ENCODE measurements around the gene GRM4.

GRM4 gene

DNA sequence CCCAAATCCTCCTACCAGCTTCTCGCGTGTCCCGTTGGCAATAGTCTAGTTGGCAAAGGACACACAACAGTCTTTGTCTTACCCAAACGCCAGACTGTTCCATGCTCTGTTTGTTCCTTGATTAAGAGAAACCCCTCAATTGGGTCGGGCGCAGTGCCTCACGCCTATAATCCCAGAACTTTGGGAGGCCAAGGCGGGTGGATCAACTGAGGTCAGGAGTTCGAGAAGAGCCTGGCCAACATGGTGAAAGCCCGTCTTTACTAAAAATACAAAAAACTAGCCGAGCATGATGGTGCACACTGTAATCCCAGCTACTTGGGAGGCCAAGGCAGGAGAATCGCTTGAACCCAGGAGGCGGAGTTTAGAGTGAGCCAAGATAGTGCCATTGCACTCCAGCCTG lies 153.7 kb downstream of the GRM4 start:
- no peak for DNase-seq

GRCh38 chr6:33991610-33992009 lies 154.3 kb downstream of the GRM4 start:
- DNase-seq, result no peak

DNA sequence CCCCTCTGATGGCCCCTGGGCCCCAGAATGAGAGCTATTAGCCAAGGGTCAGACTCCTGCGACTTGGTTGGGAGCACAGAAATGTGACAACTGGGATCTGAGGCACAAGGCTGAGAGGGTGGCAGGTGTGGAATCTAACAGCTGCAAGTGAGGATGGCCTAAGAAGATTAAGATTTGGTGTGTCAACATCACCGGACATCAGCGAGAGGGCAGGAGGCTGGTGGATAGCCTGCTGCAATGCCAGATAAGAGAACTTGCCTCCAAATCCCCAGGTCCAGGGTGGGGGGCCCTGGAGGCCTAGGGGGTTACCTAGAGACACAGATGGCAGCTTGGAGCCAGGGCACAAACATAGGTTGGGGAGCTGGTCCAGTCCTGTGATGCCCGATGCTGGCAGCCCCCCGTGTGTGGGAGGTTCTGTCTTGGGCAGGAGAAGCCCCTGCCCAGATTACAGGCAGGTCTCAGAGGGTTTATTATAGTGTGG lies 155.8 kb downstream of the GRM4 start:
- no peak for DNase-seq

- no peak for DNase-seq
These were observed 156.7 kb downstream of the GRM4 start for GRCh38 chr6:33989016-33989854.

DNA sequence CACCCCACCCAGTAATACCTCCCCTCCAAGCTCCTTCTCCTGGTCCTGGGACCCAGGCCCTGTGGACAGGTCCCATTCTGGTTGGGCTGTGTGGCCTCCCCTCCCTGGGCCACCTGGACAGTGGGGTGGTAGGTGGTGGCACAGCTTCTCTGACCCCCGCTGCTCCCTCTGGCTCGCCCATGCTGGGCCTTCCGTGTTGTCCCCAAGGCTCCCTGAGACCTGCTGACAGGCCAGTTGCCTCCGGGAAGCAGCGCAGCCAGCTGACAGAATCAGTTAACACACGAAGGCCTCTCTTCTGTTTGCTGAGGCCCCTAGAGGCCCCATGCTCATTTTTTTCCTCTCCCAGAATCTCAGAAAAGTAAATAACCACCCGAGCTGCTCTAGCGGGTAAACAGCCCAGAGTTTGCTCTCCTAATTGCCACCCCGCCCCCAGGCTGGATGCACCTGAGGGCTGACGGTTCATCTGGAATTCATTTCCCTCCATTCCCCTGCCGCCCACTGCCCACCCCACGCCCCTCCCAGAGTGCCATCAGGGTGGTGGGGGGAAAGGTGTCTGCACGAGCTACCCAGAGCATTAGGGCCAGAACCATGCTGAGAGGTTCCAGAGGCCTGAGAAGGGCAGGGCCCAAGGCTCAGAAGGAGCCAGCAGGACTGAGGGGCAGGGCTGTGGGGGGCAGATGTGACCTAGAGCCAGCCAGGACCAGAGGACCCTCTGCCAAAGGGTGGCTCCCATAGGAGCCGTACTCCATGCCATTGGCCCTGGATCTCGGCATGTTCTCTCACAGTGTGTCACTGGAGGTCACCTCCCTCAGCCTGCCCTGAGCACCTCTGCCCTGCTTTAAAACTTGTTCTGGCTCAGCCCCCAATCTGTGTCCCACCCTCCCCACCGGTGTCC lies 157.5 kb downstream of the GRM4 start:
- DNase-seq, result no peak

DNA sequence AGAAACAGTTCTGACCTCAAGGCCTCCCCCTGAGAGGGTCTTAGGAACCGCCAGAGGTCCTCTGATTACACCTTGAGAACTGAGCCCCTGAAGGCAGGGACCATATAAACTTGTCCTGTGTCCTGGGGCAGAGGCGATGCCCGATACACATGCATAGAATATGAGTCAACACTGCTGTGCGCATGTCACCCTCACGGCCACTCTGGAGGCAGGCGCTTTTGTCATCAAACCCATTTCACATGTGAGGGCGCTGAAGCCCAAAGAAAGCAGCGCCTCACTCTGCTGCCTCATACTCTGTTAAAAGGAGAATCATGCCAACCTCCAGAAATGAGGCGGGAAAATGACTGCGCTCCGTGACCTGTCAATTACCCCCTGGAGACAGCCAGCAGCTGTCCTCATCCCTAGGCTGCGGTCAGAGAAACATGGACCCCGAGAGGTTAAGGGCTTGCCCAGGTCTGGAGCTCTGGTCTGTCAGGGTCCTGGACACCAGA lies 158.3 kb downstream of the GRM4 start:
- DNase-seq, result no peak

DNA sequence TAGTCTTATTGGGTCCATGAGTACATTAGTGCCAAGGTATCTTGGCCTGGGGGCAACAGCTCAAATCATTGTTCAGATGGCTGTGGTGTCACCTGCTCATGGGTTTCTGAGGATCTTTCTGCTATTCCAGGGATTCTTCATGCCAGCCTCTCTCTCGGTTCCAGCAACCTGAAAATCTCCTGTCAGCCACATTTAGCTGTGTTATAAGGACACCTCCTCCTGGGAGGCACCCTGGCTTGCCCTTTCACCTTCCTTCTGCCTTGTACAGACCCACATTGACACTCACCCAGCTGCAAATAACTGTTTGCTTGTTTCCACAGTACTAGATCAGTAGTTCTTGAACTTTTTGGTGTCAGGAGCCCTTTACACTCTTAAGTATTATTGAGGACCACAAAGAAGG lies 159.9 kb downstream of the GRM4 start:
- no peak for DNase-seq

- DNase-seq, result no peak
These were observed 160.6 kb downstream of the GRM4 start for GRCh38 chr6:33985313-33985751.

DNA sequence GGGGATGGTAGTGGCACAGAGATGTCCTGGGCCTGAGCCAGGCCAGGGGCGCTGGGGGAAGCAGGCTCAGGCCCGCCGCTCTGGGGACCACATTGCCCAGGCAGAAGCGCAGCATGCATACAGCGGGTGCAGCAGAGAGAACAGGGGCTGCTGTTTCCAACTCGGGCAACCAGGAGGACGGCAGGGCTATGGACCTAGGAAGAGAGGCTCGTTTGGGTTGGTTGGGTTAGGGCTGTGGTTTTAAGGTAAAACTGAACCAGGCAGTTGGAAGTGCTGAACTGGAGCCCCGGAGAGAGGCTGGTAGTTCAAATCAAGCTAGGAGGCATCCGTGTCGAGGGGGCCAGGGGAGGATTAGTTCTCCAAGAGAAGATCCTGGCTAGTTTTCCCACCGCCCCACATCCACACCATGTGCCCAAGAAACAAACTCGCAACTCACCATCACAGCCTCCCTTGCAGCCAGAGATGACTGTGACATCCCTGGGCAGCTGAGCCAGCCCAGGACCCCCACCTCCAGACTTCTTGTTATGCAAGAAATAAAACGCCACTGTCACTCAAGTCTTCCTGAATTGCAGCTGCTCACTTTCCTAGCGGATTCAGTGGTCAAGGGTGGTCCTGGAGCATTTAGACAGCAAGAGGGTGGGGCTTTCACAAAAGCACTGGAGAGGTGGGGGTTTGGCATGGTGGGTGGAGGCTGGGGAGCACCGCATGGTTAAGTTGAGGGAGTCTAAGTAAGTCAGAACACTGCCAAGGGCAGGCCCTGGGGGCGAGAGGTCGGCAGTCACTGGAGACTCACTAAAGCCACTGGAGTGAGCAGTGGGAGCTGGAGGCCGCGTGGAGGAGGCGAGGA lies 161.2 kb downstream of the GRM4 start:
- no peak for DNase-seq

- no peak for DNase-seq
These were observed 162.0 kb downstream of the GRM4 start for GRCh38 chr6:33983721-33984465.

- peak in 1 of 2 experiments; percentile 71 for DNase-seq
These were observed 162.7 kb downstream of the GRM4 start for GRCh38 chr6:33983109-33983716.

DNA sequence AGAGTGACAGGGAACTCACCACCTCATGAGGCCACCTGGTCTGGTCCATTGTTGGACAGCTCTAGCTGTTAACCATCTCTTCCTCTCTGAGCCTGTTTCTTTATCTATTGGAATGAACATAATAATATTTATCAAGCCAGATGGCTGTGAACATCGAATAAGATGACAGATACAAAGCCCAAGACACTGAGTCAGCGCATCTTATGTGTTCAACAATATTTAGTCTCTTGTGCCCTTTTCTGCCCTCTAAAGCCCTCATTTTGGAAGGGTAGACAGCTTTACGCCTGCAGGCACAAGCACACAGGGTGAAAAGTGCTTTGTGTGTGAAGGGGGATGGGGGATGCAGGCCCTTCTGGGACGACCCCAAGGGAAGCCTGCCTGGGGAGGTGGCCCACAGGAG lies 164.0 kb downstream of the GRM4 start:
- no peak for DNase-seq

- no peak for DNase-seq
These were observed 164.5 kb downstream of the GRM4 start for GRCh38 chr6:33981421-33981820.

GRCh38 chr6:33980176-33981175 lies 165.4 kb downstream of the GRM4 start:
- no peak for DNase-seq

DNA sequence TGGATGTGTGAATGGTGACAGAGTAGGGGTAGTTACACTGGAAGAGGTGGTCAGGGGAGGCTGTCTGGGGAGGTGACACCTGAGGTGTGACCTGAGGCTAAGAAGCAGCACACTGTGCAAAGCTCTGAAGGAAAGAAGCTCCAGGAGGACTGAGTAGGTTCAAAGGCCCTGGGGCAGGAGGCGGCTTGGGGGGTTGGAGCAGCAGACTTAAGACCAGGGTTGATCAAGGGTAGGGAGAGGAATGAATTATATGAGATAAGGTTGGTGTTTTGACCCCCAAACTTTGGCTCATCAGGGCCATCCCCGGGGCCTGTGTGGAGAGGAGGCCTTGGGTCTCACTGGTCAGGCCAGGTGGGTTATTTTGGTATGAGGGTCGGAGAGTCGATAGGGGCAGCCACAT lies 166.1 kb downstream of the GRM4 start:
- DNase-seq, result no peak

DNA sequence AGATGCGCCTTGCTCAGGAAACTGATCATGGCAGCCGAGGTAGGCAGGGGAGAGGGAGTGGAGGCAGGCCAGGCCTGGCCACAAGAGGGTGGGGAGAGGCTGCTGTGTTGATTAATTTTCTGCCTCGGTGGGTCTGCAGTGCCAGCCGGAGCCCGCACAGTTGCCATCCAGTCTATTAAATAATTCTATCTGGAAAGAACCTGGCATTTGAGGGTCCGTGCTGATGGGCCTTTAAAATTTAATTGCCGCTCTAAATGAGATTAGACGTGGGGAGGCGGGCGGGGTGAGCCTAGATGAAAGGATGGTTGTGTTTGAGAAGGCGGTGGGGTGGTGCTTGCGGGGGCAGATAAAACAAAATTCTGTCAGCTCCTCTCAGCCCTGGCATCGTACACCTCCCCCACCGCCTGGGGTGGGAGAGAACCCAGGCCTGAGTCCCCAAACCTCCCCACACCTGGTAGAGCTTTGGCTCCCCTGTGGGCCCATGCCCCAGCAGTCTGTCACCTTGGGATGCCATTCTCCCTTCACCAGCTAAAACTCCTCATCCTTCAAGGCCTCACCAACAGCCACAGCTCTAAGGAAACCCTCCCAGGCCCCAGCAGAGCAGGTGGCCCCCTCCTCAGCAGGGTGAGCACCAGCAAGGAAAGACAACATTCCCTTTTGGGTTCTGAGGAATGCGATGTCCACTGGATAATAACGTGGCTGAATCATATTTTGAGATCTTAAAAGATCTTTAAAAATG lies 167.3 kb downstream of the GRM4 start:
- DNase-seq, result no peak

GRCh38 chr6:33977606-33978411 lies 168.1 kb downstream of the GRM4 start:
- DNase-seq, result no peak
